B cell (primary cell): ENCODE data around the gene TTLL11. TPM values are rescaled to one million over a fixed set of nuclear protein-coding genes. Genes with fewer than 3 reads are reported as not detected.

ENCODE experiments used
- ATAC-seq: fragments of 200-7000 bp; cut with Tn5 transposase; one replicate; pipeline ENCODE4 v1.10.0; 2021; ENCODE audit warnings: low read depth, mild to moderate bottlenecking, moderate number of reproducible peaks, moderate library complexity
- CTCF ChIA-PET: fragments of 350-600 bp; sonication (Branson Sonifier 250); formaldehyde crosslinking; loops from one replicate; lab custom pipeline; 2021; ENCODE audit warnings: antibody characterized with exemption, inconsistent platforms; lab: Charles Lee
- POLR2A ChIA-PET: fragments of 350-600 bp; sonication (Branson Sonifier 250); formaldehyde crosslinking; loops from one replicate; lab custom pipeline; 2021; ENCODE audit warnings: antibody characterized with exemption; lab: Charles Lee
- DNase-seq: peaks from one replicate; pipeline ENCODE4 v3.0.0; 2013
- H2AFZ ChIP-seq: 2 replicates; pipeline ENCODE4 v1.6.1; 2012; ENCODE audit warnings: mild to moderate bottlenecking, low read depth, low read length; ENCODE audit not compliant: insufficient read depth, poor library complexity, severe bottlenecking
- H3K27ac ChIP-seq, 2 donors: 1 replicate in 1 of 2; 2 replicates in 1 of 2; pipeline ENCODE4 v1.5.1; 2012 to 2013; ENCODE audit warnings: low read length in 2 of 2, mild to moderate bottlenecking in 2 of 2, moderate library complexity in 1 of 2
- H3K27me3 ChIP-seq, 4 experiments: fragments of 200-600 bp in 1 of 4; sonication (generic) in 1 of 4; replicated peaks in 1 of 4; 1 replicate in 2 of 4; 2 replicates in 2 of 4; pipeline versions ENCODE4 v1.6.1 to v1.7.0; 2013 to 2016; ENCODE audit warnings: low read length in 3 of 4, mild to moderate bottlenecking in 2 of 4, mixed read lengths in 1 of 4, moderate library complexity in 1 of 4; ENCODE audit not compliant: insufficient read depth in 4 of 4, control insufficient read depth in 3 of 4; ENCODE audit errors: control extremely low read depth in 1 of 4
- H3K36me3 ChIP-seq, 2 experiments: replicated peaks in 1 of 2; 1 replicate in 1 of 2; 2 replicates in 1 of 2; pipeline versions ENCODE4 v1.6.1 to v1.7.1; 2013; ENCODE audit warnings: low read length in 1 of 2; ENCODE audit not compliant: insufficient read depth in 2 of 2, control insufficient read depth in 1 of 2; ENCODE audit errors: control extremely low read depth in 1 of 2, extremely low read depth in 1 of 2
- H3K4me1 ChIP-seq, 2 donors: fragments of 200-600 bp in 1 of 2; sonication (generic) in 1 of 2; 1 replicate in 1 of 2; 2 replicates in 1 of 2; pipeline versions ENCODE4 v1.5.1 to v1.6.1; 2013 to 2017; ENCODE audit warnings: low read length in 2 of 2; ENCODE audit not compliant: control insufficient read depth in 2 of 2, insufficient read depth in 2 of 2
- H3K4me2 ChIP-seq: replicated peaks from 2 replicates; pipeline ENCODE3; 2012; ENCODE audit warnings: mild to moderate bottlenecking, low read depth, low read length; ENCODE audit not compliant: poor library complexity, severe bottlenecking
- H3K4me3 ChIP-seq, 5 experiments: fragments of 200-600 bp in 1 of 5; sonication (generic) in 1 of 5; 1 replicate in 3 of 5; 2 replicates in 2 of 5; pipeline versions ENCODE4 v1.5.1 to v1.7.0; 2011 to 2016; ENCODE audit warnings: low read length in 4 of 5, mild to moderate bottlenecking in 4 of 5, low read depth in 2 of 5, control low read depth in 1 of 5, moderate library complexity in 1 of 5; ENCODE audit not compliant: insufficient read depth in 1 of 5; ENCODE audit errors: control extremely low read depth in 1 of 5, extremely low read depth in 1 of 5
- H3K79me2 ChIP-seq: fragments of 200-600 bp; sonication (generic); one replicate; pipeline ENCODE4 v1.6.0; 2016; ENCODE audit warnings: low read length; ENCODE audit not compliant: control insufficient read depth, insufficient read depth
- H3K9ac ChIP-seq: fragments of 200-600 bp; sonication (generic); 2 replicates; pipeline ENCODE4 v1.6.1; 2017; ENCODE audit warnings: mild to moderate bottlenecking, low read length, moderate library complexity
- H3K9me3 ChIP-seq, 3 donors: one replicate each; pipeline versions ENCODE4 v1.6.1 to v1.7.1; 2013; ENCODE audit warnings: low read length in 2 of 3; ENCODE audit not compliant: control insufficient read depth in 2 of 3, insufficient read depth in 1 of 3; ENCODE audit errors: control extremely low read depth in 1 of 3
- H4K20me1 ChIP-seq: 2 replicates; pipeline ENCODE4 v1.6.0; 2012; ENCODE audit warnings: mild to moderate bottlenecking, low read length; ENCODE audit not compliant: insufficient read depth, control insufficient read depth, poor library complexity, severe bottlenecking
- H3K27ac Mint-ChIP-seq: one replicate; pipeline ENCODE4 v1.8.0; 2021; ENCODE audit warnings: mixed read lengths
- H3K27me3 Mint-ChIP-seq: one replicate; pipeline ENCODE4 v1.8.0; 2021; ENCODE audit warnings: mixed read lengths
- H3K4me1 Mint-ChIP-seq: one replicate; pipeline ENCODE4 v1.8.0; 2021; ENCODE audit warnings: mixed read lengths
- H3K4me3 Mint-ChIP-seq: one replicate; pipeline ENCODE4 v1.8.0; 2021; ENCODE audit warnings: mixed read lengths
- H3K9me3 Mint-ChIP-seq: one replicate; pipeline ENCODE4 v1.8.0; 2022; ENCODE audit warnings: mixed read lengths; ENCODE audit not compliant: insufficient read depth
- EZH2 ChIP-seq: IDR thresholded peaks from 2 replicates; pipeline ENCODE4 v1.6.1; 2012; ENCODE audit warnings: borderline replicate concordance, low read depth, mild to moderate bottlenecking, moderate library complexity, low read length; ENCODE audit not compliant: insufficient read depth, poor library complexity, severe bottlenecking
- WGBS: methylation state at CpG from one replicate; pipeline ENCODE4 v1.1.5; 2013; ENCODE audit warnings: missing lambda C conversion rate; ENCODE audit not compliant: insufficient coverage; 5-methylcytosine and 5-hydroxymethylcytosine counted together
- intact Hi-C: fragments of 100-400 bp; cut with micrococcal nuclease; formaldehyde crosslinking; loops from one replicate; pipeline ENCODE4 v1.10.0; 2022
- polyA plus RNA-seq: library from polyadenylated mRNA; depleted of rRNA; stranded (reverse); fragments of >200 nt; gene quantifications from 2 replicates; pipeline ENCODE4 v1.2.3, GENCODE V29; 2012
- total RNA-seq, 2 donors: library from RNA; stranded (reverse); fragments of 120-200 nt in 1 of 2; gene quantifications; 1 replicate in 1 of 2; 2 replicates in 1 of 2; pipeline versions ENCODE4 v1.2.3 to v1.2.4, GENCODE V29; 2013 to 2022
- TF ChIP-seq, protein P1 (sequence below): fragments of 200-600 bp; IDR thresholded peaks from one replicate; pipeline ENCODE4 v1.8.0; 2022; ENCODE audit warnings: antibody characterized with exemption, mild to moderate bottlenecking

TTLL11 gene
- total and polyA plus RNA-seq, 2 donors (not counting 1 experiment from before 2014, with no cell fraction given), result 3.6 to 3.8 TPM

DNA sequence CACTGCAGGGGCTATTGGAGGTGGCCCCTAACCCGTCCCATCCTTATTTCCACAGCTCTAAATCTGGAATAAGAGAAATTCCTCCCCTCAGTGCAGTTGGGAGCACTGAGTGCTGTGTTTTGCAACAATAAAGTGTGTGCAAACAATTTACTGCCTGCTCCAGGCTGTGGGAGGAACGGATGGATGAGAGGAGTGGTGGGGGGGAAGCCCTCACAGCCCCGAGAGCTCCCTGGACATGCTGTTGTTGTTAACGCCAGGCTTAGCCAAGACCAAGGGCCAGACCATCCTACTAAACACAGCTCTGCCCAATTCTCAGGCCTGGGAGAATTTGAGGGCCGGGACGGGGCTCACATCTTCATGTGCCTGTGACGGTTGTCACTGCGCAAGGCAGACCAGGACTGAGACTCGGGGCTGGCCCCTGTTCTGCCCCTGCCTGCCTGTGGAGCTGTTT, 241.4 kb downstream of the TTLL11 start:
- Mint-ChIP-seq H3K27ac (no peak overlapping the region), H3K4me1 (no peaks in the 10 kb centered on the region), H3K9me3 (peaks cover 1% of the 10 kb centered on the region), H3K27me3 (no peaks in the 10 kb centered on the region), H3K4me3 (no peak overlapping the region)
- 95% methylated on average over 7 of the region's 9 CpGs for WGBS
- no peaks in the 10 kb centered on the region for H3K9me3 ChIP-seq
- intact Hi-C loops, result no loop called here
- H3K27ac ChIP-seq, result no peak overlapping the region
- ChIA-PET POLR2A (no interaction called here), CTCF (no interaction called here)
- TF ChIP-seq EZH2, result no peak
- TF ChIP-seq, protein P1, sequence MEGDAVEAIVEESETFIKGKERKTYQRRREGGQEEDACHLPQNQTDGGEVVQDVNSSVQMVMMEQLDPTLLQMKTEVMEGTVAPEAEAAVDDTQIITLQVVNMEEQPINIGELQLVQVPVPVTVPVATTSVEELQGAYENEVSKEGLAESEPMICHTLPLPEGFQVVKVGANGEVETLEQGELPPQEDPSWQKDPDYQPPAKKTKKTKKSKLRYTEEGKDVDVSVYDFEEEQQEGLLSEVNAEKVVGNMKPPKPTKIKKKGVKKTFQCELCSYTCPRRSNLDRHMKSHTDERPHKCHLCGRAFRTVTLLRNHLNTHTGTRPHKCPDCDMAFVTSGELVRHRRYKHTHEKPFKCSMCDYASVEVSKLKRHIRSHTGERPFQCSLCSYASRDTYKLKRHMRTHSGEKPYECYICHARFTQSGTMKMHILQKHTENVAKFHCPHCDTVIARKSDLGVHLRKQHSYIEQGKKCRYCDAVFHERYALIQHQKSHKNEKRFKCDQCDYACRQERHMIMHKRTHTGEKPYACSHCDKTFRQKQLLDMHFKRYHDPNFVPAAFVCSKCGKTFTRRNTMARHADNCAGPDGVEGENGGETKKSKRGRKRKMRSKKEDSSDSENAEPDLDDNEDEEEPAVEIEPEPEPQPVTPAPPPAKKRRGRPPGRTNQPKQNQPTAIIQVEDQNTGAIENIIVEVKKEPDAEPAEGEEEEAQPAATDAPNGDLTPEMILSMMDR, result no peak
- no peak overlapping the region for H3K4me2 ChIP-seq
- no peak overlapping the region for H3K9ac ChIP-seq
- H3K79me2 ChIP-seq, result no peaks in the 10 kb centered on the region
- ATAC-seq, result no peak
- no peaks in the 10 kb centered on the region for H3K36me3 ChIP-seq
- no peak overlapping the region for H3K4me3 ChIP-seq
- no peaks in the 10 kb centered on the region for H3K4me1 ChIP-seq
- H2AFZ ChIP-seq, result no peak overlapping the region
- DNase-seq, result no peak
- no peaks in the 10 kb centered on the region for H3K27me3 ChIP-seq
- H4K20me1 ChIP-seq, result no peaks in the 10 kb centered on the region

DNA sequence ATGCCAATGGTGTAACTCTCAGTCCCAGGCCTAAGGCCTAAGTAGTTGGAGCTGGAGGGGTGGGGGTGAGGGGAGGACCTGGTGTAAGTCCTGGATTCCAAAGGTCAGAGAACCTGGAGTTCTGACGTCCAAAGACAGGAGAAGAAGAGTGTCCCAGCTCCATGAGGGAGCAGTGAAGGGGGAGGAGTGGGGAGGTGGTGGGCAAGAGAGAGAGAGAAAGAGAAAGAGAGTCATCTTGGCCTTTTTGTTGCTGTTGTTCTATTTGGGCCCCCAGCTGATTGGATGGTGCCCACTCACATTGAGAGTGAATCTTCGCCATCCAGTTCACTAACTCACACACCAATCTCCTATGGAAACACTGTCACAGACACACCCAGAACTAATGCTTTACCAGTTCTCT, 242.7 kb downstream of the TTLL11 start:
- H3K4me2 ChIP-seq, result no peak overlapping the region
- ATAC-seq, result no peak
- no peak overlapping the region for H3K4me3 Mint-ChIP-seq
- no peaks in the 10 kb centered on the region for H3K9me3 ChIP-seq
- no peaks in the 10 kb centered on the region for H3K4me1 ChIP-seq
- H4K20me1 ChIP-seq, result no peaks in the 10 kb centered on the region
- H3K27me3 ChIP-seq, result no peaks in the 10 kb centered on the region
- H3K9me3 Mint-ChIP-seq, result peaks cover 1% of the 10 kb centered on the region
- H3K4me1 Mint-ChIP-seq, result no peaks in the 10 kb centered on the region
- no peak overlapping the region for H3K27ac Mint-ChIP-seq
- WGBS, result 86% methylated on average over 2 of the region's 2 CpGs
- H3K79me2 ChIP-seq, result no peaks in the 10 kb centered on the region
- no peak for DNase-seq
- H3K27ac ChIP-seq, result no peak overlapping the region
- no peak overlapping the region for H3K4me3 ChIP-seq
- H2AFZ ChIP-seq, result no peak overlapping the region
- no peaks in the 10 kb centered on the region for H3K27me3 Mint-ChIP-seq
- POLR2A ChIA-PET, result no interaction called here
- no peak overlapping the region for H3K9ac ChIP-seq
- intact Hi-C loops, result no loop called here
- TF ChIP-seq EZH2, result no peak
- TF ChIP-seq, protein P1, result no peak
- no peaks in the 10 kb centered on the region for H3K36me3 ChIP-seq
- CTCF ChIA-PET, result interaction anchor here (0.5 kb wide), 1 partner anchor 23 kb away, joined by 3 read pairs; no protein-coding TSS in a partner anchor
